WI38 (cell line): ENCODE results near the gene RAP1A.
"Not testable (repeated sequence)": the region's sequence is repeated elsewhere in the genome, so short reads cannot be mapped to it uniquely, and the experiment has no call there.

ENCODE experiments used
- H3K4me3 ChIP-seq: 2 replicates; pipeline ENCODE4 v1.5.1; 2011; ENCODE audit warnings: low read depth, mild to moderate bottlenecking, control low read depth, low read length
- TF ChIP-seq, protein P1 (sequence below): IDR thresholded peaks from 2 replicates; pipeline ENCODE4 v1.5.1; 2012; ENCODE audit warnings: low read depth, mild to moderate bottlenecking, control low read depth, low read length

Gene RAP1A

DNA sequence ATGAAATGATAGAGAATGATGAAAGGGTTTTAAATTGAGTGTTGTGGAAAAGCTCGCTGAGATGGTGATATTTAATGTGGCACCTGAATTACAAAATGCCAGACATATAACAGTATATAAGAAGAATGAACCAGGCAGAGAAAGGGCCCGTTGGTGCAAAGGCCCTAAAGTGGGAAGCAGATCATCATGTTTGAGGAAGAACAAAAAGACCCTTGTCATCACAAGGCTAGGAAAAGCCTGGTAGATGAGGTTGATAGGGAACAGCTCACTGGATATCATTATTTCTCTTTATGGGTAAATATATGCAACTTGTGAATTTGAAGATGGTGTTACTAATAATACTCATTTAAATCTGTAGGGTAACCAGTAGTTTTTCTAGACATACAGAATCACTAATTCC is 11.0 kb downstream of the RAP1A start:
- H3K4me3 ChIP-seq, result no peak overlapping the region
- TF ChIP-seq, protein P1, sequence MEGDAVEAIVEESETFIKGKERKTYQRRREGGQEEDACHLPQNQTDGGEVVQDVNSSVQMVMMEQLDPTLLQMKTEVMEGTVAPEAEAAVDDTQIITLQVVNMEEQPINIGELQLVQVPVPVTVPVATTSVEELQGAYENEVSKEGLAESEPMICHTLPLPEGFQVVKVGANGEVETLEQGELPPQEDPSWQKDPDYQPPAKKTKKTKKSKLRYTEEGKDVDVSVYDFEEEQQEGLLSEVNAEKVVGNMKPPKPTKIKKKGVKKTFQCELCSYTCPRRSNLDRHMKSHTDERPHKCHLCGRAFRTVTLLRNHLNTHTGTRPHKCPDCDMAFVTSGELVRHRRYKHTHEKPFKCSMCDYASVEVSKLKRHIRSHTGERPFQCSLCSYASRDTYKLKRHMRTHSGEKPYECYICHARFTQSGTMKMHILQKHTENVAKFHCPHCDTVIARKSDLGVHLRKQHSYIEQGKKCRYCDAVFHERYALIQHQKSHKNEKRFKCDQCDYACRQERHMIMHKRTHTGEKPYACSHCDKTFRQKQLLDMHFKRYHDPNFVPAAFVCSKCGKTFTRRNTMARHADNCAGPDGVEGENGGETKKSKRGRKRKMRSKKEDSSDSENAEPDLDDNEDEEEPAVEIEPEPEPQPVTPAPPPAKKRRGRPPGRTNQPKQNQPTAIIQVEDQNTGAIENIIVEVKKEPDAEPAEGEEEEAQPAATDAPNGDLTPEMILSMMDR, result no peak

GRCh38 chr1:111631502-111631901 is 11.9 kb downstream of the RAP1A start:
- no peak overlapping the region for H3K4me3 ChIP-seq
- TF ChIP-seq, protein P1, result no peak

DNA sequence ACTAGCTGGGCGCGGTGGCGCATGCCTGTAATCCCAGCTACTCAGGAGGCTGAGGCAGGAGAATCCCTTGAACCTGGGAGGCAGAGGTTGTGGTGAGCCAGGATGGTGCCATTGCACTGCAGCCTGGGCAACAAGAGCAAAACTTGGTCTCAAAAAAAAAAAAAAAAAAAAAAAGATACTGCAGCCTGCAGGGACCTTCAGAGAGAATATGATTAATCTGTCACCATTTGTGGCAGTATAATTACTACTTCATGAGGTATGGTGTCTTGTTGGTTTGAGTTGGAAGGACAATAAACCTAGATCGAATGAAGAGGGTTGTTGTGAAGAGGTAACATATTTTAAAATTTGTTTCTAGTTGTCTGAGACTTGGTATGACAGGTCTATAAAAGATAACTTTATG is 13.2 kb downstream of the RAP1A start:
- not testable (repeated sequence) for H3K4me3 ChIP-seq

GRCh38 chr1:111633736-111634247 is 14.2 kb downstream of the RAP1A start:
- TF ChIP-seq, protein P1, result no peak
- H3K4me3 ChIP-seq, result no peak overlapping the region

DNA sequence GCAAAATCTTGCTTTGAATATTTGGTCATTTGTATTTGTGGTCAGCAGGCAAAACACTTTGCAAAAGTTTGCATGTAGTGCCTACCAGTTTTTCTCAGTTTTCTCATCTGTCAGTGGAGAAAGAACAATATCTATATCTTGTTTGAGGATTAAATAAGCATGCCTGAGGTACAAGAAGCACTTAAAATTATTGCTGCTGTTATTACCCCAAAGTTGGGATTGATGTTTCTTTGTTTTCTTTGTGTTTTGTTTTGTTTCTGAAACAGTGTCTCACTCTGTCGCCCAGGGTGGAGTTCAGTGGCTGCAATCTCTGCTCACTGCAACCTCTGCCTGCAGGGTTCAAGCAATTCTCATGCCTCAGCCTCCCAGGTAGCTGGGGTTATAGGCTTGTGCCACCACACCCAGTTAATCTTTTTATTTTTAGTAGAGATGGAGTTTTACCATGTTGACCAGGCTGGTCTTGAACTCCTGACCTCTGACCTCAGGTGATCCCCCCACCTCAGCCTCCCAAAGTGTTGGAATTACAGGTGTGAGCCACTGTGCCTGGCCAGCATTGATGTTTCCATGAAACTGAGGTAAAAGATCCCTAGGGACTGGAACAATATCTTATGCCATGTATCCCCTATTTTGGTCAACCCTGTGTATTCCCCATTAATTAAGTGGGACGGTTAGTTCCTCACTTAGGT is 15.9 kb downstream of the RAP1A start:
- TF ChIP-seq, protein P1, result no peak
- no peak overlapping the region for H3K4me3 ChIP-seq

GRCh38 chr1:111638320-111638719 is 18.7 kb downstream of the RAP1A start:
- TF ChIP-seq, protein P1, result no peak
- H3K4me3 ChIP-seq, result no peak overlapping the region

DNA sequence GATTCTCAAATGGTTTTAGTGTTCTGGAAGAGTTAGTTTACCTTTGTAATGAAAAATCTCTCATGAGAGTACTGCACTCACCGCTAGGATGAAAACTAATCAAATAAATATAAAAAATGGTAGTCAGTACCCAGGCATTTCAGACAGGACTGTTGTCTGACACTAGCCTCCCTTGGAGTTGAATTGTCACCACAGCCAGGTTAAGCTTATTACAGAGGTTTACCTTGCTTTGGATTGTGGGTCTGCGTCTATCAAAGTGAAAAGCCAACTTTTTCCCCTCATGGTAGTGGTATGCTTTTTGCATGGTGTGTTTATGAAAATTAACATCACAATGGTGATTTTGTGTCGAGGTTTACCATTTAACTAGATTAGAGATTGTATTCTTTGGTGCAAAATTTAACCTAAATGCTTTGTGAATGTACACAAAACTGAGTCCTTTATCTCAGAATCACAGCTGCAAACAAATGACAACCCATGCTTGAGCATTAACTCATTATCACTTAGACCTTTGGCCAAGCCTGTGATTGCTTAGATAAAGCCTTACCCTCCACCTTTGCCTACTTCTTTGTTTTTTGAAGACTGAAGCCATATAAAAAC is 20.1 kb downstream of the RAP1A start:
- TF ChIP-seq, protein P1, result no peak

More for the DNA sequence above, 20.1 kb downstream of the RAP1A start:
- H3K4me3 ChIP-seq, result no peak overlapping the region
